ENCODE results near the gene PAX4.

The PAX4 gene, protein sequence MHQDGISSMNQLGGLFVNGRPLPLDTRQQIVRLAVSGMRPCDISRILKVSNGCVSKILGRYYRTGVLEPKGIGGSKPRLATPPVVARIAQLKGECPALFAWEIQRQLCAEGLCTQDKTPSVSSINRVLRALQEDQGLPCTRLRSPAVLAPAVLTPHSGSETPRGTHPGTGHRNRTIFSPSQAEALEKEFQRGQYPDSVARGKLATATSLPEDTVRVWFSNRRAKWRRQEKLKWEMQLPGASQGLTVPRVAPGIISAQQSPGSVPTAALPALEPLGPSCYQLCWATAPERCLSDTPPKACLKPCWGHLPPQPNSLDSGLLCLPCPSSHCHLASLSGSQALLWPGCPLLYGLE

GRCh38 chr7:127618042-127618441 is at the start of gene PAX4:
Gene PAX4, minus strand, starts transcription at chr7:127618142. Its CDS starts 2,214 bp downstream, at chr7:127615928.
- DNase-seq, result no peak

DNA sequence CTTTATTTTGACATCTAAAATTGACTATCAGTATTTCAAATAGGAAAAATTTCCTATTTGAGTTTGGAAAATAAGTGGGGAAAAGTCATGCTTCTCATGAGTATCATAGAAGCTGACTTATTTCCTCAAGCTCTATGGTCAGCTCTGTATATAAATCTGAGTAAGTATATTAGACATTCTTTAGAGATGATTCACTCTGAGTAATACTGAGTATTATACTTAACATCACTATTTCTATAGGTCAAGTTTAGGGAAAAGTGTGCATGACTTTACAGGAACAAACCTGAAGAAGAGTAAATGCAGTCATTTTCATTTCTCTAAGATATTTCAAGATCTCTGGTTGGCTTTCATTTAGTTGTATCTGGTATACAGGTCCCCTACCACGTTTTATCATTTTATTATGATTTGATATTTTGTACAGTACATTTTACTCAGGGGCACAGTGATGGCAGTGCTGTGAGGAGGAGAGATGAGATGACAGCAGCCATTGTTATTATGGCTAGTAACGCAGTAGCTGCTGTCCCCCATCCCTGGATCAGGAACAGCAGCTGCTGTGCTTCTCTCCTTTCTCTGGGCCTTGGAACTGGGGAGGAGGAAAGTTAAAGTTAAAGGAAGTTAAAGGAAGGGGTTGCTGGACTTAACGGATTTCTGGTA is 49.2 kb upstream of the PAX4 start:
- no peak for DNase-seq

DNA sequence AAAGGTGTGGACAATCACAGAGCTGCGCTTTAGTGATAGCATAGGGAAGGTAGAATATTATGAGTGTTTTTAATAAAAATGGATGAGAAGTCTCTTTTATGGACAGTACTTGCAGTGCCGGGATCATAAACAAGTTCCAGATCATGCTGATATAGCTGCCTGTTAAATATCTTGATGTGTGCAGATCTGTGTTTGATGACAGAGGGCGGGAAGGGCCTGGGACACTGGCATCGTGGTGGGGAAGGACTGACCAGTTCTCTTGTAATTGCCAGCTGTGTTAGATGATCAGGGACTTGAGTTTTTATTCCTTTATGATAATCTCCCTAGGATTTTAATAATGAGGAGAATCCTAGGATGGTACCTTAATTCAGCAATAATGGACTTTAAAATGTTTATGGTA is 48.7 kb upstream of the PAX4 start:
- DNase-seq, result no peak

DNA sequence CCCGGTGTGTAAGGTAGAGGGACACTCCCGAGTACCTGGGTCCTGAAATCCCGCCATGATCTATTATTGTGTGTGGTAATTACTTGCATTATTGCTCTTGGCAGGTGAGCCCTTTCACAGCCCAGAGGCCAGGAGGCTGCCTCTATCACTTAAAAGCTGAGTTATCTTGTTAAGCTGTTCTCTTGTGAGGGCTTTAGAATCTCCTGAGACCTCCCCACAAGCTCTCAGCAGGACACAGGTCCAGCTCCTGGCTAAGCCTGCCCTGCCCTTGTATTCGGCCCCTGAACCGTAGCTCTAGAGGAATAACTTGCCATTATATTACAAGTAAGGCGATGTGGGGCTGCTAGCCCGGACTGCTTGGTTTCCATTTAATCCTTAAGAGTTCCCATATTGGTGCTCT is 48.0 kb upstream of the PAX4 start:
- no peak for DNase-seq

GRCh38 chr7:127658970-127659630 is 41.2 kb upstream of the PAX4 start:
- DNase-seq, result no peak

- DNase-seq, result no peak
Observed at GRCh38 chr7:127657500-127657899, 39.6 kb upstream of the PAX4 start.

DNA sequence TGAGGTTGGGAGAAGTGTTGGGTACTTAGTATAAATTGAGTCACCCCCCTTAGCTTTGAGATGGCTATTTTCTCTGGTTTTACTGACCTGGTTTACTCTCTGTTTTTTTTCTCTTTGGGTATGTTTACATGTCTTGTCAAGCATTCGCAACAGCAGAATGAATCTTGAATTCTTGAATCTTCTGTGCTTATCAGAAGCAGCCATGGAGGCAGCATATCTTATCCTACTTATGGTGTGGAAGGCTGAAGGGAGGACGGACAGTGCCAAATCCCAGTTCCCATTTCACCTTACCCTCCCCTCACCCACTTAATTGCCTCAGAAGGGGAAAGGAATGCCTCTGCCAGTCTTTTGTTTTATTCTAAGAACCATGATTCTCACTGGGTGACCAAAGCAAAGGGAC is 37.8 kb upstream of the PAX4 start:
- DNase-seq, result no peak

GRCh38 chr7:127654404-127655394 is 36.8 kb upstream of the PAX4 start:
- DNase-seq, result no peak

DNA sequence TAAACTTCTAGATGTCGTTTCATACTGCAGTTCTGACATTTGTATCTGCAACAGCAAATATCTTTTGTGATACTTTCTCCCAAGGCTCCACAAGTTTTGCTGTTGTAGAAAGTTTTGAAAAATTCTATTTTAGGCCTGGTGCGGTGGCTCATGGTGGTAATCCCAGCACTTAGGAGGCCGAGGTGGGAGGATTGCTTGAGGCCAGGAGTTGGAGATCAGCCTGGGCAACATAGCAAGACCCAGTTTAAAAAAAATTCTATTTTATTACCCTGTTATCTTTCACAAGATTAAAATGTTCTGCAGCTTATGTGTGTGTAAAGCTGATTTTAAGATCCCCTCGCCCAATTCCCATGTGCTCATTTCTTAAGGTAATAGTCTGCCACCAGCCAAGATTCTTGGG is 35.5 kb upstream of the PAX4 start:
- no peak for DNase-seq

DNA sequence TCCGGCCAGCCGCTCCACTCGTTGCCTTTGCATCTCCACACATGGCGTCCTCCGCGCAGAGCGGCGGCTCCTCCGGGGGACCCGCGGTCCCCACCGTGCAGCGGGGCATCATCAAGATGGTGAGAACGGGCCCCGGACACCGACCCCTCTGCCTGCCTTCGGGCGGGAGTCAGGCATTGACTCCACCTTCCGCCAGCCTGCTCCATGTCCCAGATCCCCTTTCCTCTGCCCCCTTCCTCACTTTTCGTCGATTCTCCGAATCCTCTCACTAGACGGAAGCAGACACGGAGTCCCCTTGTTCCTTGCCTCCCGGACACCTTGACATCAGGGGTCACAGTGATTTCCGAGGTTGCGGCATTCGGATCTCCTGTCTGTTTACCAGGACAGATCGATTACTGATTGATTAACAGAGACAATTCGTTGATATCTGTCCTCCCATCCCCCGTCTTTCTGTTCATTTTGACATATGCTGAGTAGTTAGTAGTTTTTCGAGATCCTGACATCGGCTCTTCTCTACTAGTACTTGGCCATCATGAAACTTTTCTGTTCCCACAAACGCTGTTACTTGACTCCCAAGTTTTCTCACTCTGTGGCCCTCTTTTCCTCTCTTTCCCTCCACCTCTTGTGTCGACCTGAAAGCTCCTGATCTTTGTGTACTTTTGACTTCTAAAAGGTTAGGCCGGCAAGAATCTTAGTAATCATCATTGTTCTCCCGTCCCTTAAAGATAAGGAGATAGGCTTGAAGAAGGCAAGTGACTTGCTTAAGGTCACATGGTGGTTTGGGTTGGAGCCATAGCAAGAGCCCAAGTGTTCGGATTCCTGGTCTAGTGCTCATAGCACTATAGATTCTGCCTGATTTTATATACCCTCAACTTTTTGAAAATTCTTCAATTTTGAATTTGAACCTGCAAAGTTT is 34.6 kb upstream of the PAX4 start:
- DNase-seq, result no peak

- peak; percentile 99 for DNase-seq
Observed at GRCh38 chr7:127651556-127652332, 33.8 kb upstream of the PAX4 start, which contains the start of gene SND1. Gene SND1, plus strand, starts transcription at chr7:127652194. Its CDS starts 180 bp downstream, at chr7:127652374.

- DNase-seq, result peak; percentile 4
Observed at GRCh38 chr7:127650847-127651555, 33.1 kb upstream of the PAX4 start.

GRCh38 chr7:127648986-127649385 is 31.0 kb upstream of the PAX4 start:
- DNase-seq, result no peak

DNA sequence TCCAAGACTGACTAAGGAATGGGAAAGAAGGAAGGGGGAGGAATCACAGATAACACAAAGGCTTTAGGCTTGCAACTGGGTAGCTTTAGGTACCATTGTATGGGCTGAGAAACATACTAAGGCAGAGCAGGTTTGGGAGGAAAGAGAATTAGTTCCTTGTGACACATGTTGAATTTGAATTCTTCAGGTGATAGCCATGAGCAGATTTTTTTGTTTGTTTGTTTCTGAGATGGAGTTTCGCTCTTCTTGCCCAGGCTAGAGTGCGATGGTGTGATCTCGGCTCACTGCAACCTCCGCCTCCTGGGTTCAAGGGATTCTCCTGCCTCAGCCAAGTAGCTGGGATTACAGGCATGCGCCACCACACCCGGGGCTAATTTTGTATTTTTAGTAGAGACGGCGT is 29.7 kb upstream of the PAX4 start:
- DNase-seq, result no peak

DNA sequence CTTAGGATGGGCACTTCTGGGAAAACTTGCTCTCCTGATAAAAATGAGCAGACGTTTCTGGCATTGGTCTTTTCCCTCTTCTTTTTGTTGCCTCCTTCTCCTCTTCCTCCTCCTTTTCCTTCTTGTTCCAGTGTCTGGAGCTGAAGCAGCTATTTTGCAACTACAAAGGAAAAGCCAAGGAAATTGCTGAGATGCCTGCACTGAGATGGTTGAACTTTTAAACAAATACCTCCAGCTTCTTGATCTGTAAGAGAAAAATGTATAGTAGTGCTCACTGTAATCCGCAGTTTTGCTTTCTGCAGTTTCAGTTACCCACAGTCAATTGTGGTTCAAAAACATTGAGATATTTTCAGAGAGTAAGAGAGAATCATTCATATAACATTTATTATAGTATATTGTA is 26.5 kb upstream of the PAX4 start:
- DNase-seq, result no peak

DNA sequence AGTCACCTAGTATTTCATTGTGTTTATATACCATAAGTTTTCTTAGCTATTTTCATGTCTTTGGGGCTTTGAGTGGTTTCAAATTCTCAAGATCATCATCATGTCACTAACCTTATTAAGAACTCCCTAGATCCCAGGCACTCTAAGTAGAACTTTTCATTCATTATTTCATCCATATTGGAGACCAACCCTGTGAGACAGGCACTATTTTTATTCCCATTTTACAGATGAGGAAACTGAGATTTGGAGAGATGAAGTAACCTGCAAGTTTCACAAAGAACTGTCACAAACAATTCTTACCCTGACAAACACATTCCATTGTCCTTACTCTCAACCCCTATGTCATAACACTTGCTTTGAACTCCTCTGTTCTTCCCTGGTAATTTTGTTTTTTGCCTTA is 20.3 kb upstream of the PAX4 start:
- DNase-seq, result no peak

DNA sequence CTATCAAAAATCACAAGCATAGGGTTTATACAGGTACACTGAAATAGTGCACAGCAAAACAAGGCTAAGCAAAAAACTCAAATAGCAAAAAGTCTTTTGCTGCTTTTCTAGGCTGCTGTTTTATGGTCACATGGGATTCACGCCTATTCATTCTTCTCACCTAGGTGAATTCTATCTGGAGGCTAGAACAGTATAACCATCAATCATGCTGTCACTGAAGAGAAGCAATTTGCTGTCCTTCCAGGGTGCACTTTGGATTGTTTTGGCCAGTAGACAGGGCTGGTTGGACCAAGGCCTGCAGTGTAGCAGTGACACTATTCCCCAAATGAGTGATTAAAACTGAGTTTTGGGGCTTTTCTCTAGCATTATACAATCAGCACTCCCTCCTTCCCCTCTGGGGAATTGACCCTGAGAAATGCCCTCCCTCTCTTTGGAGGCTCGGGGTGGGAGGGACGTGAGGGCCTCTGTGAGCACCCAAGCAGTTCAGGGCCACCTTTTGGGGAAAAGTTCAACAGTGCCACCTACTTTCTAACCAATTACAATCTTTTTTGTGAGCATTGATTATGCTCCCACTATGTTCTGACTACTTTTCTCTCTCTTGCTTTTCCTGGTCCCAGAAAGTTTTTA is 17.8 kb upstream of the PAX4 start:
- DNase-seq, result no peak

- no peak for DNase-seq
Observed at GRCh38 chr7:127632276-127632910, 14.5 kb upstream of the PAX4 start.

DNA sequence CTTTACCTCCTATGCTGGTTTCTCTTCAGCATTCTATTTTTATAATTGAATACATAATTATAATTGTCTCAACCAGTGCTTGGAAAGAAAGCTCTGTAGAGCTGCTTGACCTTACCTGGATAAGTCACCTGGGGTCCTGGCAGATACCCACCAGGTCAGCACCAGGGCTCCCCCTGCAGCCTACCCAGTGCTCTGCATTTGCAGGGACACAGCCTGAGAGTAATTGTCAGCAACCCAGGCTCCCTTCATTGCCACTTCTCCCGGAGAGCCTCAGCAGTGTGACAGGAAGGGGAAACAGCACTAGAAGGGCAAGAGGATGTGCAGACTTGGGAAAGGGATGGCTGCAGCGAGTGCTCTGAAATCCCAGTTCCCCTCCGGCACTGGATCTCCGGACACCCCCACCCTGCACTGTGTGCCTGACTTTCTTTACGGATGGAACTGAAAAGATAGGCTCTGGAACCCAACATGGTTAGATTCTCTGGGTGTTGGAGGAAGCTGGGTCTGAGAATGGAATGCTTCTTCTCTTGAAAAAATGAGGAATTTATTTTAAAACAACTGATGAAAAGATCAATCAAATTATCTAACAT is 11.4 kb upstream of the PAX4 start:
- peak; percentile 45 for DNase-seq
